HG03039 (cell line): Measurements from ENCODE around the gene VSIR.

Experiments used
- ATAC-seq: cut with Tn5 transposase; IDR thresholded peaks from one replicate; pipeline ENCODE4 v1.9.1; 2021; ENCODE audit warnings: mild to moderate bottlenecking, moderate library complexity; ENCODE audit not compliant: unreplicated experiment

VSIR gene

GRCh38 chr10:71765906-71766716, 7.2 kb downstream of the VSIR start:
- ATAC-seq = no peak

- no peak for ATAC-seq
Observed at GRCh38 chr10:71765176-71765904, 8.0 kb downstream of the VSIR start.

DNA sequence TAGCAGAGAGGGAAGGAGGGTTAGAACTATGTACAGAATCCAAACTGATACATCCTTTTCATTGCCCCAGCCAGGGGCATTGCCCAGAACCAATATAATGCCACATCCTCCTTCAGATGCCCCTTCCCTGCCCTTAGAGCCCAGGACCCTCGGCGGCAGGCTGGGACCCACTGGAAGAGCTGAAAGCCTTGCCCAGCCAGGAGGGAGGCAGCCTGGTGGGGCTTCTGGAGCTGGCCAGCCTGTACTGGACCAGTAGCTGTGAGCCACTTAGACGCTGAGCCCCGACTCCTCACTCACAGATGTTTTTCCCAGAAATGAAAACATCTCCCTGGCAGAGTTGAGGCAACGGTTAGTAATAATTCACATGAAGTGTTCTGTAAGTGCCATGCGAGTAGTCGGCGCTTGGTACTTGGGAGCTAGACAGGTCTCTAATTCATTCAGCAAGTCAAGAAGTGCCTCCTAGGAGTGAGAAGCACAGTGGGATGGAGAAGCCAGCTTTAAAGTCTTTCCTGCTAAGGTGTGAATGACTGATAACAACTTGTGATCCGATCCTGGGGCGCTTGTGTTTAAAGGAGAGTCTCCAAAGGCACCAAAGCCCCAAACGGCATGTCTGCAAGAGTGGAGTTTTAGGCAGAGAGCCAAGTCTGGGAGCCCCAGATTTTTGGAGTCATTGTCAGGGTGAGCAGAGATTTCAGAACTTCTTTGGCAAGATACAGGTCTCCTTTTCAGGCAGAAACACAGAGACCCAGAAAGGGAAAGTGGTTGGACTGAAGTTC, 9.8 kb downstream of the VSIR start:
- no peak for ATAC-seq

DNA sequence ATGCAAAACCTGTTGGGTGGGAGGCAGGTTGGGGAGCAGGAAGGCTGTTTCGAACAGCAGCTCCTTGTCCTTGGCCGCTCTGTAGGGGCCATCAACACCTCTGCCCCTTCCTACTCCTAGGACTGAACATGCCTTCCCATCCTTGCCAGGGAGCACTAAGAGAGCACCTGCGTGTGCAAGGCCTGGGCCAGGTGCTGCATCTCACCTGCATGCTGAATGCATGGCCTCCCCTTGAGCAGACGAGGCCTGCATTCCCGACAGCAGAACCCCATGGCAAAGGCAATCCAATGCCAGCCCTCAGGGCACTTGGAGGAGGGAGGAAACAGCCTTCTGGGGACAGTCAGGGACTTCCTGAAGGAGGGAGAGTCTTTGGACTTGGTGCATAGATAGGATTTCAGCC, 11.0 kb downstream of the VSIR start:
- ATAC-seq = no peak

DNA sequence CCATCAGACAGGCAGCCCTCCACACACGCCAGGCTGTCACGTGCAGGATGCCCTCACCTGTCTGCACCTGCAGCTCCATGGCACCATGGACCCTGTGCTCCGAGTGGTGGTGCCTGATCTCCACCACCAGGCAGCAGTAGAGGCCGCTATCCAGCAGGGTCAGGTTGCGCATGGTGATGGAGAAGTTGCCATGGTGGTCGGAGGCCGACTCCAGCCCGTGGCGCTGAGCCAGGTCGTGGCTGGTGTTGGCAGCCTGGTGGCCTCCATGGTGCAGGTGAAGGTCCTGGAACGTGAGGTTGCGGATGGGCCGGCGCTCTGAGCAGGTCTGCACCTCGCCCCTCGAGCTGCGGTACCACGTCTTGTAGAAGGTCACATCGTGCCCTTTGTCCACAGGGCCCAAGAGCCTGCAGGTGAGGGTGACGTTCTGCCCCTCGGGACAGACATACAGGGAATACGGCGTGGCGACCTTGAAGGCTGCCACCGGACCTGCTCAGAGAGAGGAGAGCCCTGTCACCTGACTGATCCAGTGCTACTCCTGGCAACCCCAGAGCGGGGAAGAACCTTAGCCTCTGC, 11.7 kb downstream of the VSIR start:
- no peak for ATAC-seq

GRCh38 chr10:71761105-71761511, 12.2 kb downstream of the VSIR start:
- no peak for ATAC-seq

DNA sequence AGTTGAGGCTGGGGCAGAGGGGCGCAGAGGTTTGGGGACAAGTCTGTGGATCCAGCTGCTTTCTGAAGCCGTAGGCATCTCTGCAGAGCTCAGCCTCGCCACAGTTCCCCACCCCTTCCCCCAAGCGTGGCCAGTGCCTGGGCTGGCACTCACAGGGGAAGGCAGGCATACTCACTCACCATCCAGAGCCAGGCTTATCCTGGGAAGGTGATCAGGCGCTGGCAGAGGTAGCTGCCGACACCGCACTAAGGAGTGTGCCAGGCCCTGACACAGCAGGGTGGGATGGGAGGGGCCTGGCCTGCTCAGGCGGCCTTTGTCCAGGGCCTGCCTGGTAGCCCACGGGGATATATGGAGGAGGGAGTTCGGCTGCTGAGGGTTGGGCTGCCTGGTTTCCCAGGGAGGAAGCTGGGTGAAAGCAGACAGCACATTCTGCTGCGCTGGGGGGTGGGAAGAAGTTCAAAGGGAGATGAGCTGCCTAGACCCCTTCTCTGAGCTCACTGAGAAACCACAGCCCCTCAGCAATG, 15.9 kb downstream of the VSIR start:
- no peak for ATAC-seq

DNA sequence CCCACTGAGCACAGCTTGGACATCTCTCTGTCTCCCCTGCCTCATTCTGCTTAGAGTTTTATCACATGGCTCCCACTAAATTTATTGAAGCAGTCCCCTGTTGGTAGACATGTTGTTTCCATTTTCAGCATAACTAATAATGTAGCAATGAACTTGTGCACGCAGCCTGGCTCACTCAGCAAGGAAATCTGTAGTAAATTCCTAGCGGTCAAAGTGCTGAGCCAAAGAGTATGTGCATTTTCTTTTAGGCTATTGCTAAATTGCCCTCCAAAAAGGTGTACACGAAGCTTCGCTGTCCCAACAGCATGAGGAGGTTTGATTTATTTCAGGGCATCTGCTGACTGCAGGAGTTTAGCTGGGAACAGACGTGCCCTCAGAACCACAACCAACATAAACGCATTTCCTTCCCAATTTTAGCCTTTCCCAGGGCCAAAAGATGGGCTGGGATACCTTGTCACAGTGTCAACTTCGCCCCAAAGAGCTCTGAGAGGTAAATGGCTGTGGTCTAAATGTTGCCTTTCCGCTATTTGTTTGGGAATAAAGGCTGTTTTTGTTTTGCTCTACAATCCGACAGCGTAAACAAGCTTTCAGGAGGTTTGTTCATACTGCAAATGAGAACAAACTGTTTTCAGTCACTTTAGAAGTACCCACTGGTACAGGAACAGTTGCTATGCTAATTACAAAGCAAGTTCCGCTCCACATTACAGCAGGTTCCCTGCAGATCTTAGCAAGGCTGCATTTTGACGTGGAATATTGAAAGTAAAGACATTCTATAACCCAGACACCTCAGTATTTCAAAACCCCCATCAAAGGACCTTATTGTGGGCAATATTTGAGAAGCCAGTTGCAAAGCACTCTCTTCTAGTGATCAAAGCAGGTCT, 16.8 kb downstream of the VSIR start:
- no peak for ATAC-seq

- ATAC-seq = no peak
Observed at GRCh38 chr10:71755179-71755879, 18.0 kb downstream of the VSIR start.

- no peak for ATAC-seq
Observed at GRCh38 chr10:71754562-71754961, 18.8 kb downstream of the VSIR start.

DNA sequence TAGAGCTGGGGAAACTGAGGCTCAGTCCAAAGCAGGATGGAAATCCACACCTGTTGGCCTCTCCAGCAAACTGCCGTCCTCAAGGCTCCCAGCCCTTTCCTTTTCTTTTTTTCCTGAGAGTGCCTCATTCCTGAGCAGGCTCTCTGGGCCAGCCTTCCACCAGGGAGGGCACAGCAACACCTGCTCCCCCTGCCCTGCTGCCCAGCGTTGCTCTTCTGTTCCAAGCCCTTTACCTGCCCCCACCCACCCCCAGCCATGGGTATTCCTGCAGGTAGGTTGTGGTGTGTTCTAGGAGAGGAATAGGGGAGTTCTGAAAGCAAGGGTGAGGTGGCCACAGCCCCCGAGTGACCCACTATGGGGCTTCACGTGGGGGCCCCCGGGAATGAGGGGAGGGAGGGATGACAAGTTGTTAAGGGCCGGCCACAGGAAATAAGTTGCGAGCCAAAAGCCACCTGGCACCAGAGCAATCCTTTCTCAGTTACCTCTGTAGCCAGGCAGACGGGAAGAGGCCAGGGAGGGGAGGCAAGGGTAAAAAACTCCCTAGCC, 19.3 kb downstream of the VSIR start:
- ATAC-seq = no peak

DNA sequence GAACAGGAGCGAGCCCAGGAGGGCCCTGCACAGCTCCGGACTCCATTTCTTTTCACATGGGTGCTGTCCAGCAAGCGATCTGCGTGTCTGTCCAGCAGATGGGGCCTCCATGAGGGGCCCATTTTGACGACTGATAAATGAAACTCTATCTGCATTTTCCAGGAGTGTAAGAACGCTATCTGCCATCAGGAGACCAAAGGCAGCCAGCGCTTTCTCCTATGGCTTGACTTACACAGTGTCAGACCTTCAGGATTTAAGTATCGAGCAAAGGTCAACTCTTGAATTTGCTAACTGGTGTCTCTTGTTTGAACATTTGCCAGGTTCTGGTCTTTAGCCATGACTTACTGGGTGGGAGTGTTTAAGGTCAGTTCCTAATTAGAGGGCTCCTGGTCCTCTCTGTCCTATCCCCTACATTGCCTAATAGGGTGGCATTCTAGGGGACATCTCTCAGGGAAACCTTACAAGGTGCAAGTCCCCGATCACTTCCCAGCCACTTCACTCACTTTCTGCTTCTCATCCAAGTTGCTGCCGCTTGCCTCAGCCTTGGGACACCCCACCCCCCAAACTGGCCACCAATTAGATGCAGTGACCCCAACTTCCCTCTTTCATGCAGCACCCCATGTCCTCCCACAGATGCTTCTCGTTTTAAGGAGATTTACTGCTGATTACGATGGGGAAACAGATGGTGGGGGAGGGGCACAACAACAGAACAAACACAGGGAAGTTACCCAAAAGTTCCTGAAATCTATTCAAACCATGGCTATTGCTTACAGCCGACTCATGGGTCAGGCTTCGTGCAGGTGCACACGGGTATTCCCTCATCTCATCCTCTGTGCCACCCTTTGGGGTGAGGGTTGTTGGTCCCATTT, 20.0 kb downstream of the VSIR start:
- no peak for ATAC-seq

- ATAC-seq = no peak
Observed at GRCh38 chr10:71752391-71753090, 20.8 kb downstream of the VSIR start.

DNA sequence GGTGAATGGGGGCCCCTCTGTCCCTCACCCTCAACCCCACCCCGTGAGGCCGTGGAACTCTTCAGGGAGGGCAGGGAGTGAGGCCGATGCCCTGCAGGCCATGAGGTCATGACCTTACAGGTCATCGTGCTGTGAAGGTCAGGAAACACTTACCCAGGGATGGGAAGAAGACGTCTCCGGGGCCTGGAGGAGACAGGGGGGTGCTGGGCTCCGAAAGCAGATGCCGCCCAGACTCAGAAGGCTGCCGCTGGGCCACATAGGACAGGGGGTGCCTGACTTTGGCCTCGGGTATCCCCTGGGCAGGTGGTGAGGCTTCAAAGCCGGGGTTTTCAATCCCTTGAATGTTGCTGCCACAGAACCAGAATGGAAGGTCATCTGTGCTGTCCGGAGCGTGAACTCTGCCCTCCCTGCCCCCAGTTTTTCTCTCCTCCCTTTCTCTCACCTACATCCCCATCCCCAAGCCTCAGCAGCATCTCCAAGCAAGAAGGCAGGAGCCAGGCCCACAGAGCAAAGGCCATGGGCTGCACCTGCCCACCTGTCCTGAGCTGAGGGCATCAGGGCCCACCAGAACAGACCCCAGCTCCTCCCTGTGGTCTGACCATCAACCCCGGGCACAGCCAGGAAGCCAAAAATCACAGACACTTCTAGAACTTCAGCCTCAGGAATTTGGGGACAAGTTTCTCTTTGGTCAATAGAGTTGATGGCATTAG, 21.6 kb downstream of the VSIR start:
- ATAC-seq = no peak

- ATAC-seq = no peak
Observed at GRCh38 chr10:71750986-71751385, 22.3 kb downstream of the VSIR start.

GRCh38 chr10:71750124-71750841, 23.0 kb downstream of the VSIR start:
- no peak for ATAC-seq
